Adrenal gland (tissue), 5 donors: ENCODE measurements around the gene TMCC3.

Source experiments
- POLR2A ChIP-seq, 2 donors: fragments of 450-650 bp; IDR thresholded peaks; one replicate each; pipeline ENCODE4 v1.6.1; 2017; ENCODE audit warnings: antibody characterized with exemption in 2 of 2, mild to moderate bottlenecking in 2 of 2, moderate library complexity in 1 of 2
- TF ChIP-seq, protein P1 (sequence below), 6 experiments: fragments of 450-650 bp in 4 of 6; fragments of 200-600 bp in 2 of 6; sonication (generic) in 1 of 6; IDR thresholded peaks; 1 replicate in 5 of 6; 2 replicates in 1 of 6; pipeline versions ENCODE4 v1.5.1 to v1.8.0; 2016 to 2021; ENCODE audit warnings: antibody characterized with exemption in 6 of 6, mild to moderate bottlenecking in 2 of 6, moderate library complexity in 1 of 6
- donor health status: DM: no; HTN: no; CAD: no.

DNA sequence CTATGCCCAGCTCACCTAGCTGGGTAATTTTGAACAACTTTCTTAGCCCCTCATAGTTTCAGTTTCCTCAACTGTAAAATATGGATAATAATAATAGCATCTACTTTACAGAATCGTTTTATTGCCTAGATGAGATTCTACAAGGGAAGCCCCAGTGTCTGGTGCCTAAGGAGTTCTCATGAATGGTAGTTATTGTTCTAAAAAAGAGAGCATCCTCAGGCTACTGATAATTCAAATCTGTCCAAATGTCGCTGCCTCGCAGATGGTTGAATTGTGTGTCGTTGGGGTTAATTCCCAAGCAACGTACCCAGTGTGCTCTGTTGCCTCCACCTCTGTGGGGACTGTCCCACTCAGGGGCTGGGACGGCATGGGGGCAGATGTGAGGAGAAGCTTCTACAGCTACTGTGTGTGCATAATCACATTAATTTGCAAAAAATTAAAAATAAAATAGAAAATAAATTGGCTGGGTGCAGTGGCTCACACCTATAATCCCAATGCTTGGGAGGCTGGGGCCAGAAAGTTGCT lies 119.1 kb downstream of the TMCC3 start:
- TF ChIP-seq, protein P1, sequence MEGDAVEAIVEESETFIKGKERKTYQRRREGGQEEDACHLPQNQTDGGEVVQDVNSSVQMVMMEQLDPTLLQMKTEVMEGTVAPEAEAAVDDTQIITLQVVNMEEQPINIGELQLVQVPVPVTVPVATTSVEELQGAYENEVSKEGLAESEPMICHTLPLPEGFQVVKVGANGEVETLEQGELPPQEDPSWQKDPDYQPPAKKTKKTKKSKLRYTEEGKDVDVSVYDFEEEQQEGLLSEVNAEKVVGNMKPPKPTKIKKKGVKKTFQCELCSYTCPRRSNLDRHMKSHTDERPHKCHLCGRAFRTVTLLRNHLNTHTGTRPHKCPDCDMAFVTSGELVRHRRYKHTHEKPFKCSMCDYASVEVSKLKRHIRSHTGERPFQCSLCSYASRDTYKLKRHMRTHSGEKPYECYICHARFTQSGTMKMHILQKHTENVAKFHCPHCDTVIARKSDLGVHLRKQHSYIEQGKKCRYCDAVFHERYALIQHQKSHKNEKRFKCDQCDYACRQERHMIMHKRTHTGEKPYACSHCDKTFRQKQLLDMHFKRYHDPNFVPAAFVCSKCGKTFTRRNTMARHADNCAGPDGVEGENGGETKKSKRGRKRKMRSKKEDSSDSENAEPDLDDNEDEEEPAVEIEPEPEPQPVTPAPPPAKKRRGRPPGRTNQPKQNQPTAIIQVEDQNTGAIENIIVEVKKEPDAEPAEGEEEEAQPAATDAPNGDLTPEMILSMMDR (IDR thresholded peaks at IDR 0.05) = no peak
- TF ChIP-seq POLR2A (IDR thresholded peaks at IDR 0.05) = no peak
